Measurements from ENCODE around the gene LOXL1. TPM values are rescaled to one million over a fixed set of nuclear protein-coding genes. Genes with fewer than 3 reads are reported as not detected.

LOXL1 gene
- polyA plus RNA-seq, 1 experiment: 114 TPM

- no peaks in the 10 kb centered on the region for H3K9me3 ChIP-seq (ENCODE audit: control insufficient read depth, insufficient read depth, low read length)
- no peak overlapping the region for H3K4me3 ChIP-seq (ENCODE audit: low read depth, low read length)
- POLR2A ChIA-PET: interaction anchor here (0.6 to 1.5 kb wide), 3 partner anchors 10 to 348 kb away, joined by 5 to 8 read pairs (median 7); partner anchors contain the start of gene PML
- no peaks in the 10 kb centered on the region for H3K27me3 ChIP-seq (ENCODE audit: control insufficient read depth, insufficient read depth, low read length)
- TF ChIP-seq CTCF (IDR thresholded peaks at IDR 0.05; ENCODE audit: low read depth, low read length): no peak
- H3K27ac ChIP-seq (ENCODE audit: low read depth, low read length): no peak overlapping the region
- no peak for DNase-seq (ENCODE audit: low read depth, low spot score)
- CTCF ChIA-PET: interaction anchor here (0.8 to 3.4 kb wide), 5 partner anchors 10 to 65 kb away, joined by 4 to 38 read pairs (median 6); partner anchors contain the start of genes PML and STOML1
Observed at GRCh38 chr15:73983773-73984172, 57.5 kb downstream of the LOXL1 start.

- no peaks in the 10 kb centered on the region for H3K27me3 ChIP-seq (ENCODE audit: control insufficient read depth, insufficient read depth, low read length)
- CTCF ChIA-PET: interaction anchor here (0.9 to 2.6 kb wide), 2 partner anchors 11 to 53 kb away, joined by 3 to 7 read pairs; no protein-coding TSS in a partner anchor
- POLR2A ChIA-PET: interaction anchor here (1.2 kb wide), 1 partner anchor 10 kb away, joined by 3 read pairs; the partner anchor contains the start of gene PML
- DNase-seq (ENCODE audit: low read depth, low spot score): no peak
- H3K27ac ChIP-seq (ENCODE audit: low read depth, low read length): peak overlapping the region; percentile 21
- H3K9me3 ChIP-seq (ENCODE audit: control insufficient read depth, insufficient read depth, low read length): no peaks in the 10 kb centered on the region
- no peak for TF ChIP-seq CTCF (IDR thresholded peaks at IDR 0.05; ENCODE audit: low read depth, low read length)
- H3K4me3 ChIP-seq (ENCODE audit: low read depth, low read length): no peak overlapping the region
Observed at GRCh38 chr15:73984208-73984979, 58.1 kb downstream of the LOXL1 start.

- POLR2A ChIA-PET: interaction anchor here (0.6 to 1.2 kb wide), 2 partner anchors 9 to 64 kb away, joined by 3 read pairs; partner anchors contain the start of gene PML
- H3K27me3 ChIP-seq (ENCODE audit: control insufficient read depth, insufficient read depth, low read length): no peaks in the 10 kb centered on the region
- DNase-seq (ENCODE audit: low read depth, low spot score): peak; percentile 55
- no peak for TF ChIP-seq CTCF (IDR thresholded peaks at IDR 0.05; ENCODE audit: low read depth, low read length)
- peak overlapping the region; percentile 31 for H3K27ac ChIP-seq (ENCODE audit: low read depth, low read length)
- no peak overlapping the region for H3K4me3 ChIP-seq (ENCODE audit: low read depth, low read length)
- no peaks in the 10 kb centered on the region for H3K9me3 ChIP-seq (ENCODE audit: control insufficient read depth, insufficient read depth, low read length)
- CTCF ChIA-PET: interaction anchor here (0.9 to 6.5 kb wide), 4 partner anchors 9 to 52 kb away, joined by 3 to 32 read pairs (median 5); partner anchors contain the start of gene PML
Observed at GRCh38 chr15:73985101-73985873, 59.0 kb downstream of the LOXL1 start.

GRCh38 chr15:73986055-73986775 is 60.0 kb downstream of the LOXL1 start:
- Histone ChIP-seq H3K9me3 (ENCODE audit: control insufficient read depth, insufficient read depth, low read length) (no peaks in the 10 kb centered on the region), H3K4me3 (ENCODE audit: low read depth, low read length) (no peak overlapping the region), H3K27me3 (ENCODE audit: control insufficient read depth, insufficient read depth, low read length) (no peaks in the 10 kb centered on the region), H3K27ac (ENCODE audit: low read depth, low read length) (no peak overlapping the region)
- TF ChIP-seq CTCF (IDR thresholded peaks at IDR 0.05; ENCODE audit: low read depth, low read length): no peak
- POLR2A ChIA-PET: no interaction called here
- no peak for DNase-seq (ENCODE audit: low read depth, low spot score)
- CTCF ChIA-PET: interaction anchor here (0.6 to 6.5 kb wide), 5 partner anchors 8 to 335 kb away, joined by 3 to 32 read pairs (median 3); partner anchors contain the start of gene PML

Data from AG04450 (cell line).